HG03460 (cell line): ENCODE measurements around the gene HUS1.
"Not testable (repeated sequence)": the region's sequence is repeated elsewhere in the genome, so short reads cannot be mapped to it uniquely, and the experiment has no call there.

Experiments
- ATAC-seq: cut with Tn5 transposase; IDR thresholded peaks from one replicate; pipeline ENCODE4 v1.9.1; 2021; ENCODE audit not compliant: unreplicated experiment

HUS1 gene

DNA sequence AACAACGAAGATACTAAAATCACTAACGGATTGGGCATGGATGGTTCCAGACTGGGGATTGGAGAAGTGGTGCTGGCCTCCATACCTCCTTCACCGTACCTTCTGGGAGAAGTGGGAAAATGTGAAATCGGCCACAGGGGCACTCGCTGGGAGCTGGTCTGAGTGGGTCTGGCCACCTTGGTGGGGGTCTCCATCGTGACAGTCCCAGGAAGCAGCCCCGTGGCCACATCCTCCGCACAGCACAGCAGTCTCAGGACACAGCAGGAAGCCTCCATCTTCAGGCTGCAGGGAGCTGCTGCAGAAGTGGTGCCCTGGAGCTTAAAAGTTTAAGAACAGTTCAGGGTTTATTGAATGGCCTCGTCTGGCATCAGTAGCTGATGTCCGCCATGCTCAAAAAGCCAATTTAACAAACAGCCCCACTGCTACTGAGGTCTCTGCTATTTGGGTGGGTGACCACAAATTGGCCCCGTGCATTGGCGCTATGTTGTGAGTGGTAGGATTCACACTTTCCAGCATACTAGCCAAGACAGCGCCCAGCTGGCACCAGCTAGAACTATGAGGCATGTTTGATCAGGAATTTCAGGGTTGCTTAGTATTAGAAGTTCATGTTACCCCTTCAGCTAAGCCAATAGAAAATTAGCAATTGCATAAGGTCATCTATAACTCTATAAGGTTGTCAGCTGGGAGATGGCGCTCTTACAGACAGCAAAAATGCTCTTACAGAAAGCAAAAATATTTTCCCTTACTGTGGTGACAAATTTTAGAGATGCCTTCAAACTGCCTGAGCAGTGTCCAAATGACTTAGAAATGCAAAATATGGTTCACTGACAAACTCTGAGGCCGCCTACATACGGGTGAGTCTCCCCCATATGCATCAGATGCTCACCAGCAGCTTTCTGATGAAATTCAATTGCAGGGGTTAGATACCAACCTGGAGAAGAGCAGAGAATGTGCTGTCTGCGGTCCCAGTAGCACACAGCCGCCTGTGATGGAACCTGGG lies 48.1 kb downstream of the HUS1 start:
- ATAC-seq = no peak

DNA sequence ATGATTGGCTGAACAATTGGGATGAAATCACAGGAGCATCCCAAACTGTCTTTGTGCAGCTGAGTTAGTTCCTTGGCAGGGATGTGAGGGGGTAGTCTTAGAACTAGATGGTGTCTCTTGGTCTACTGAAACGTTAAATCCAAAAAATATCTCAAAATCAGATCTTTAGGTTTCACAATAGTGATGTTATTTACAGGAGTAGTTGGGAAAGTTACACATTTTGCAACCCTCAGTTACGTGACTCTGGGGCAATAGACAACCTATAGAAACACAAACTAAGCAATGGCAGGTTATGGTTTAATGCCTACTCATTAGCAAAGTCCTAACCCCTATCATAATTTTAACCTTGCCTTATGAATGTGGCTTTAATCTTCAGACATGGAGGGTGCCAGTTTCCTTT lies 55.1 kb downstream of the HUS1 start:
- ATAC-seq = no peak

DNA sequence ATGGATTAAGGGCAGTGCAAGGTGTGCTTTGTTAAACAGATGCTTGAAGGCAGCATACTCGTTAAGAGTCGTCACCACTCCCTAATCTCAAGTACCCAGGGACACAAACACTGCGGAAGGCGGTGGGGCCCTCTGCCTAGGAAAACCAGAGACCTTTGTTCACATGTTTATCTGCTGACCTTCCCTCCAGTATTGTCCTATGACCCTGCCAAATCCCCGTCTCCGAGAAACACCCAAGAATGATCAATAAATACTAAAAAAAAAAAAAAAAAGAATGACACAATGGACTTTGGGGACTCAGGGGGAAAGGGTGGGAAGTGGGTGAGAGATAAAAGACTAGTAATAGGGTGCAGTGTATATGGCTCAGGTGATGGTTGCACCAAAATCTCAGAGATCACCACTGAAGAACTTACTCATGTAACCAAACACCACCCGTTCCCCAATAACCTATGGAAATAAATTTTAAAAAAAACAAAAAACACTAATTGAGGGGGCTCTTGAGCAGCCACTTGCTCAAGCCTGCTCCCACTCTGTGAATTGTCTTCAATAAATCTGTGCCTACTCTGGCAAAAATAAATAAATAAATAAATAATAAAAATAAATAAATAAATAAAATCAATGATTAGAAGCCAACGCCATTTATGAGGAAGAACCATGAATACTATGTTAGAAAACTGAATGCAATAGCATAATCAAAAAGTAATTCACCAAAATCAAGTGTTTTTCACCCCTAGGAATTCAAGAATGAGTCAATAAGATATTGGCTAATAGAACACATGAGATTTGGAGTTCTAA lies 56.1 kb downstream of the HUS1 start:
- not testable (repeated sequence) for ATAC-seq

DNA sequence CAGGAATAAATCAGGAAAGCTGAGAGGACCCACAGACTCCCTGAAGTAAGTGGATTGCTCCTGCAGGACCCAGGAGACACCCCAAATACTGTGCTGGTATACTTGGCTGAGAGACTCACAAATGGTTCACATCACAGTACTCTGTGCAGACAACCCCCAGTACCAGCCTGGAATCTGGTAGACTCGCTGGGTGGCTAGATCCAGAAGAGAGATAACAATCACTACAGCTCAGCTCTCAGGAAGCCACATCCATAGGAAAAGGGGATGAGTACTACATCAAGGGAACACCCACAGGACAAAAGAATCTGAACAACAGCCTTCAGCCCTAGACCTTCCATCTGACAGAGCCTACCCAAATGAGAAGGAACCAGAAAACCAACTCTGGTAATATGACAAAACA lies 62.9 kb downstream of the HUS1 start:
- not testable (repeated sequence) for ATAC-seq

DNA sequence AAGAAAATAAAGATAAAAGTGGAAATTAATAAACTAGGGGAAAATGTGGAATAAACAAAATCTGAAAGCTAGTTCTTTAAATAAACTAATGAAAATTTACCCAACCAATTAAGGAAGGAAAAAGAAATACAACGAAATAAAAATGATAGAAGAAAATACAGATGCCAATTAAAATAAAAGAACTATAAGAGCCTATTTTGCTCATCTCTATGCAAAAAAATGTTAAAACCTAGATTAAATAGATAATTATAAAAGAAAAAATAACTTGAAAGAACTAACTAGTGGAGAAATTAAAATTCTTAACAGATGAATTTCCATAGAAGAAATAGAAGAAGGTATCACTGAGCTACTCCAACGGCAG lies 63.8 kb downstream of the HUS1 start:
- ATAC-seq = no peak

DNA sequence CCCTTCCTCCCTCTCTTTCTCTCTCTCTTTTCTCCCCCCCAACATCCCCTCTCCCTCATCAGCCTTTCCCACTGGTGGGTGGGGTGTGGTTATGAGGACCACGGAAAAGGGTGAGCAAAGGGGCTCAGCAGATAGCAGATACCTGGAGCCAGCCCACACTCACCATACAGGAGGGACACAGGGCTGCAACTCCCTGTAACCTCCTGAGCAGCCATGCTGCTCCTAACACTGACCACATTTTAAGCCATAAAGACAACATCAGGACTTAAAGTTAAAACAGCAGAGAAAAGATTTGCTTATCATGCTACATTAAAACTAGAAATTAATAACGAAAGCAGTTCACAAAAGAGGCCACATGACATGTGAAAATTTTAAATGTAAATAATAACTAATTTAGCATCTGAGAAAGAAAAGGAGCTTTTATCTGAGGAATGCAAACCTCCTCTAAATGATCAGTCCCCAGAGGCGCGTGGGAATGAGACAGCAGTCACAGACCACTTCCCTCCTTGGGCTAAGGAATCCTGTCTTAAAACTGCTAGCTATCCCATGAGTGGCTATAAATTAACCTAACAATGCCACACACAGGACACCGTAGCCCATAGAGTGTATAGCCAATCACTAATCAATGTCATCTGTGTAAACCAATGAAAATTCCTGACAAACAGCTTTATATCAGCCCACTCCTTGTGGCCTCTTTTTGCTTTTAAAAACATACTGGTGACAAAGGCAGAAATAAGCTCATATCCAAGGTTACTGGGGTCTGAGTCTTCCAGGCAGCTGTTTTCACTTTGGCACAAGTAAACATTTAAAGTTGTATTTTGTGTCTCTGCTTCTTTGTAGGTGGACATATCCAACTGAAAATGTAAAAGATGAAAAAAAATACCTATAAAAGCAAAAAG lies 64.4 kb downstream of the HUS1 start:
- ATAC-seq = no peak
